Endometrial microvascular endothelial cells (primary cell): Measurements from ENCODE around the gene CCSAP. TPM values are rescaled to one million over a fixed set of nuclear protein-coding genes. Genes with fewer than 3 reads are reported as not detected.
"Not testable (repeated sequence)": the region's sequence is repeated elsewhere in the genome, so short reads cannot be mapped to it uniquely, and the experiment has no call there.

Experiments
- in situ Hi-C: cut with HindIII; loops from 2 replicates; pipeline ENCODE4 v1.10.0; 2017; ENCODE audit warnings: low sequenced_read_pairs, low pct_unique_long_range_greater_than_20kb; ENCODE audit errors: inconsistent ontology term
- total RNA-seq: library from RNA; depleted of rRNA; stranded (reverse); fragments of >200 nt; gene quantifications from one replicate; pipeline ENCODE4 v1.2.3, GENCODE V29; 2015; ENCODE audit errors: inconsistent ontology term

CCSAP gene
- total RNA-seq, 1 donor from 2014 or later = 7.6 TPM

GRCh38 chr1:229300099-229300757 lies 42.6 kb downstream of the CCSAP start:
- in situ Hi-C loops = no loop called here

DNA sequence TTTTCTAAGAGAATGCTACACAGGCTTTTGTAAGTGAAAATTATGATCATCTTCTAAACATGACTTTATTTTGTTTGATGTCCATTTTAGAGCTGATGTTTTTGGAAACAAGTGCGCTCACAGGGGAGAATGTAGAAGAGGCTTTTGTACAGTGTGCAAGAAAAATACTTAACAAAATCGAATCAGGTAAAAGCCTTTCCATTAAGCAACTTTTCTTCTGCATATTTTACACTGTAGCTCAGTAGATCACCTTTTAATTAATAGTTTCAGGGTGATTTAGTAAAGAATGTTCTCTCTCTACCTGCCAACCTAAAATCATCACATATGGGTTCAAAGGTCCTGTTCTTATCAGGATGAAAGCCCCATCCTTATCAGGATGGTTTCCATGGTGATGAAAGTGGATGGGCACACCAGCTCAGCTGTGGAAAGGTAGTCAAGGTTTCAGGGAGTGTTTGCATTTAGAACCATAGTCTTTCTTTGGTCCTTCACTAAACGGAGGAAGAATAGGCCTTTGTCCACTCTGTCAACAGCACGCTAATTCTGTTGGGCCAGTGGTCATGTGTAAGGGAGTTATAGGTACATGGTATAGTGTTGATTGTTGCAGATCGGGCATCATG lies 43.9 kb downstream of the CCSAP start:
- in situ Hi-C loops = no loop called here

DNA sequence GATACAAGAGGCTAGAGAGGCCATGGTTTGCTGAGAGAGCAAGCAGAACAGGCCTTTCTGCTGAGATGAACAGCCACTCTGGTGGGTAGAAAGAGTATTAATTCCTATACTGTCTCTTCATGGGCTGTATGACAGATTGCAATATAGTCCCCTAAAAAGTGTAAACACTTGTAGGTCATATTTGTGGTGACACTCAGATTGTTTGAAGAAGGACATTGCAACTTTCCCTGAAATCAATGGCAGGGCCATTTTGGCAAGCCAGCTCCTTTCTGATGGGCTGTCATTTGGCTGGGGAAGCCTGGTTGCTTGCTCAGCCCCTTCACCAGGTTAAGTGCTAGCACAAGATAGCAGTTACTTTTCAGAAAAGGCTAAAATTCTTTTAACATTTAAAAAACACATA lies 44.4 kb downstream of the CCSAP start:
- in situ Hi-C loops = no loop called here

DNA sequence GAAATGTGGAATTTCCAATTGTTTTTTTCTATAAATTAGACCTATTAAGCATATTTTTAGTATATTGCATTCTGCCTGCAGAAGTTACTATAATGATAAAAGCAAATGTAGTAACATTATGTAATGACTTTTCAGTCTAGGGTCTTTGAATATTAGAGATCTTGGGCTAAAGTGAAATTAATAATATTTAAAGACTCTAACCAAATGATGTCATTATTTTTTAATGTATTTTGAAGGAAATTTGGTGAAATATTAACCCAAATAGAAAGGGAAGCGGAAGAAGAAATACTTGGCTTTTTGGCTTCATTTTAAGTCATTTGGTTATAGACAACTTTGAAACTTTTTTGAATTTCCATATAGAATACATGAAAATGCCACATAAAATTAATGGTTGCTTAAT lies 45.1 kb downstream of the CCSAP start:
- in situ Hi-C loops = no loop called here

DNA sequence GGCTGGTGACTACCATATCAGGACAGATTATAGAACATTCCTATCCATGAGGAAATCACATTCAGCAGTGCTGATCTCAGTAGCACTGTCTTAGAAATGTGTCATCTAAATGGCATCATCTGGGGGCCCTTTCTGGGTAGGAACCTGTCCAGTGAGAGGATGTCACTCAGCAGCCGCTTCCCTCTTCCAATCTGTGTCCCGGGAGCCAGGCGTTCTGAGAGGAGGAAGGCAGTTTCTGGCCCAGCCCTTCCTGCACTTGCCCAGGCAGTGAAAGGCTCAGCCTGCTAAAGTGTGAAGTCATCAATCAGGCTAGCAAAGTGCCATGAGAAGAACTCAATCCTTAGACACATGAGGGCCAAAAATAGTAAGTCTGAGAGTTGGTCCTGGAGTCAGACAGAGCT lies 46.3 kb downstream of the CCSAP start:
- in situ Hi-C loops = no loop called here

GRCh38 chr1:229295745-229296144 lies 47.1 kb downstream of the CCSAP start:
- in situ Hi-C loops = no loop called here

GRCh38 chr1:229293528-229294204 lies 49.2 kb downstream of the CCSAP start:
- in situ Hi-C loops = no loop called here

- in situ Hi-C loops = not testable (repeated sequence)
Measured at GRCh38 chr1:229291686-229292085, 51.2 kb downstream of the CCSAP start.

DNA sequence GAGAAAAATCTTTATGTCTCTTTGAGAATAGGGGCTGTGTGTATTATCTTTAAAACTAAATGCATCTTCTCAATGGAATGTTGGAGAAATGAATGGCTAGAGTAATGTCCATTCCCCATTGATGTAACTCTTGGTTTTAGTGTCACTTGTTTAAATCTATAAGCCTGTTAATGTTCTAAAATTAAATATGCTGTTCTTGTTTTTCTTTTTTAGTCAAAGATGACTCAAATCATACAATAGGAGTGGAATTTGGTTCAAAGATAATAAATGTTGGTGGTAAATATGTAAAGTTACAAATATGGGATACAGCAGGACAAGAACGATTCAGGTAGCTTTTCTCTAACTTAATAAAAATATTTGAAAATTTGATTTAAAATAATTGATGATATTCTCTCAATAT lies 54.3 kb downstream of the CCSAP start:
- in situ Hi-C loops = no loop called here

- in situ Hi-C loops = no loop called here
Measured at GRCh38 chr1:229287267-229287666, 55.6 kb downstream of the CCSAP start.

DNA sequence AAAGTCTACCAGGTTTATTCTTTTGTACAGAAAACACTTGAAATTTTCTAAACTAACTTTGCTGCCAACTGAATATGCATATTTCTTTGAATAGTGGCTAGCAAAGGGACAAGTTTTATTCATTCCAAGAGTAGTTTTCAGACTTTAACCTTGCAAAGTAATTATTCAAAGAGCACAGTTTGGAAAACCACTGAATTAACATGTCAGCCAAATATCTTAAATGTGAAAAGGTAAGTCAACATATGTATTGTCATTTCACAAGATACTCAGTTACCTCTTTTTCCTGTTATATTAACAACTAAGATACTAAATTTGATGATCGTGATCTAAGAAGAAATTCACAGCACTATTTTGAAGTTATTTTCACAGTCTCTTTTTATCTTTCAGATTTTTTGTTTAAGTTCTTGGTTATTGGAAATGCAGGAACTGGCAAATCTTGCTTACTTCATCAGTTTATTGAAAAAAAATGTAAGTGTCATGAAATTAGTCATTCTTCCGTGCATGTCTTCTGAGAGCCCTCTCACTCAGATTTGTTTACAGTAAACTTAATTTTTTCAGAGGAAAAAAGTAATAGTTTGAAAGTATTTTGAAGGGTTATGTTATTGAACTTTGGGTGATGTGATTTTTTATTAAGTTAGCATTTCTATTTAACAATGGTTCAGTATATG lies 56.6 kb downstream of the CCSAP start:
- in situ Hi-C loops = no loop called here

DNA sequence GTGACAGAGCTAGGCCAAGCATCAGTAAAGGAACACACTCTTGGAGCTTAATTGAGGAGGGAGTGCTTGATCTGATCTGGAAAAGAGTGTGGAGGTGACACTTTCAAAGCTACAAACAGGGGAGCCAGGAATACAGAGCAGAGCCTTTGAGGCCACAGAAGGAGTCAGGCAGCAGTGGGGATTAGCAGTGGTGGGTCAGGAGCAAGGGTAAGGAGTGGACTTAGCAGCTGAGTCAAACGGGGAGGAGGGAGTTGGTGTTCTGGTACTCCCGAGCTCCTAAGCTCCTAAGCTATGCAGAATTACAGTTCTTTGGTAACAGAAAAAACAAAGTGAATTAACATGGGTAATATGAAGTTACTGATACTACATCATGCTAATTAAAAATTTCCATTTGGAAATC lies 57.4 kb downstream of the CCSAP start:
- in situ Hi-C loops = no loop called here

GRCh38 chr1:229284887-229285286 lies 58.0 kb downstream of the CCSAP start:
- in situ Hi-C loops = no loop called here

DNA sequence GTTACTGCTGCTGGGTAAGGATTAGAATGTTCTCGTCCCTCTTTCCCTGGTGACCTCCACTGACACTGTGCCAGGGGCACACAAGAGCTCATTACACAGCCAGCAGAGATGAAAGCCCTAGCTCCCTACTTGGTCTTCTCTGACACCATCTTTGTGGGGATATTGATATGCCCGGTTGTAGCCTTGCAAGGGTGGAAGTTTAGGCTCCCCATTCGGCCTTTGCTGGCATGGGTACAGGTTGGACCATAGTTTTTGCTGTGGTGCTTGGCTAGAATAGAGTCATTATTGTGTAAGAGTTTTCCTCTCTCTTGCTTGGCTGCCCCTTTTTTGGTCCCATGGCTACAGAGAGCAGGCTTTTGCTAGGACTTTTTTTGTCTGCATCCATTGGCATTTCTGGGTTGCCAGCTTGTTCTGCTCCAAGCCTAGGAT lies 59.6 kb downstream of the CCSAP start:
- in situ Hi-C loops = no loop called here

DNA sequence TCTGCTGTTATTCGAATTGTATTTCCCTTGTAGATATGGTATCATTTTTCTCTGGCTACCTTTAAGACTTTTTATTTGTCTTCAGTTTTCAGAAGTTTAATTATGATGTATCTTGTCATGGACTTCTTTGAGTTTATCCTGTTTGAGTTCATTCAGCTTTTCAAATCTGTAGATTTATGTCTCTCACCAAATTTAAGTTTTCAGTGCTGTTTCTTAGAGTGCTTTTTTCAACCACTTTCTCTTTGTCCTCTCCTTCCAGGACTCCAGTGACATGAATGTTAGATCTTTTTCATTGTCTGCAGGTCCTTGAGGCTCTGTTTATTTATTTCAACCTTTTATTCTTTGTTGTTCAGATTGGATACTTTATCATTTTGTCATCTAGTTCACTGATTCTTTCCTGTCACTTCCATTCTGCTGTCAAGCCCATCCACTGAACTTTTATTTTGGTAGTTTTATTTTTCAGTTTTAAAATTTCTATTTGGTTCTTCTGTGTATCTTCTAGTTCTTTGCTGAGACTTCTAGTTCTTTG lies 60.5 kb downstream of the CCSAP start:
- in situ Hi-C loops = no loop called here

- in situ Hi-C loops = no loop called here
Measured at GRCh38 chr1:229281339-229281926, 61.4 kb downstream of the CCSAP start.

- in situ Hi-C loops = no loop called here
Measured at GRCh38 chr1:229280921-229281320, 61.9 kb downstream of the CCSAP start.

- in situ Hi-C loops = no loop called here
Measured at GRCh38 chr1:229280037-229280828, 62.6 kb downstream of the CCSAP start.
